Motor neuron (in vitro differentiated cells): Measurements from ENCODE around the gene VSIG2. TPM values are rescaled to one million over a fixed set of nuclear protein-coding genes. Genes with fewer than 3 reads are reported as not detected.
A peak's percentile ranks its signal among the peaks of the same experiment; 100 is the strongest.

Experiments used
- ATAC-seq, 8 experiments: fragments of 200-7000 bp; cut with Tn5 transposase; replicated peaks in 6 of 8; 2 replicates each; pipeline ENCODE4 v1.8.0; 2021; ENCODE audit warnings: mild to moderate bottlenecking in 8 of 8, moderate library complexity in 8 of 8
- H3K27ac ChIP-seq, 2 donors: fragments of 250-450 bp; sonication (Bioruptor Pico); 2 replicates each; pipeline ENCODE4 v1.9.0; 2021; ENCODE audit warnings: antibody characterized with exemption in 2 of 2, mild to moderate bottlenecking in 2 of 2, moderate library complexity in 1 of 2
- H3K4me1 ChIP-seq, 2 donors: fragments of 250-450 bp; sonication (Bioruptor Pico); replicated peaks in 1 of 2; 2 replicates each; pipeline ENCODE4 v1.6.1; 2021; ENCODE audit warnings: antibody characterized with exemption in 2 of 2, mild to moderate bottlenecking in 2 of 2, moderate library complexity in 1 of 2
- H3K4me3 ChIP-seq, 5 donors: fragments of 250-450 bp; sonication (Bioruptor Pico); 2 replicates each; pipeline ENCODE4 v1.9.0; 2021; ENCODE audit warnings: antibody characterized with exemption in 5 of 5, mild to moderate bottlenecking in 5 of 5, moderate library complexity in 4 of 5
- WGBS, 10 experiments: fragments of 450-650 bp; shearing (Covaris generic); methylation state at CpG; one replicate each; pipeline ENCODE4 v1.0.0; 2022; 5-methylcytosine and 5-hydroxymethylcytosine counted together
- in situ Hi-C, 9 experiments: fragments of 400-800 bp; cut with MboI; loops; one replicate each; pipeline ENCODE4 v1.15.0; 2021; ENCODE audit warnings: low sequenced_read_pairs in 9 of 9, low pct_unique_long_range_greater_than_20kb in 2 of 9; ENCODE audit not compliant: unreplicated experiment in 9 of 9
- total RNA-seq, 8 experiments: library from RNA; unstranded; fragments of 300-600 nt; gene quantifications; 2 replicates each; pipeline versions ENCODE4 v1.2.3 to v1.2.4, GENCODE V29; 2022

VSIG2 gene
- total RNA-seq, 8 experiments from 2014 or later: 0.17 to 2.0 (median 0.90) TPM; not detected in 3

- no peak overlapping the region for H3K27ac ChIP-seq
- ATAC-seq: no peak
- H3K4me1 ChIP-seq: peaks cover 5 to 25% of the 10 kb centered on the region in 2 donors
- in situ Hi-C loops: loop anchor here in 7 of 9 experiments (25.0 kb wide), 2 partner anchors 99 to 349 kb away; partner anchors contain the start of genes SIAE (in 6 of the 7), SPA17 (in 6 of the 7) and OR8B4 (in 2 of the 7)
- peak overlapping the region in 2 of 5 donors; percentile 30 to 31 for H3K4me3 ChIP-seq
- WGBS, 10 experiments: 0 to 80% (median 52%) methylated on average over 1 to 3 of the region's 25 CpGs; no CpG with 5 or more reads in 6 of the 10 experiments
Observed at GRCh38 chr11:124761301-124762104, 9.4 kb upstream of the VSIG2 start.

DNA sequence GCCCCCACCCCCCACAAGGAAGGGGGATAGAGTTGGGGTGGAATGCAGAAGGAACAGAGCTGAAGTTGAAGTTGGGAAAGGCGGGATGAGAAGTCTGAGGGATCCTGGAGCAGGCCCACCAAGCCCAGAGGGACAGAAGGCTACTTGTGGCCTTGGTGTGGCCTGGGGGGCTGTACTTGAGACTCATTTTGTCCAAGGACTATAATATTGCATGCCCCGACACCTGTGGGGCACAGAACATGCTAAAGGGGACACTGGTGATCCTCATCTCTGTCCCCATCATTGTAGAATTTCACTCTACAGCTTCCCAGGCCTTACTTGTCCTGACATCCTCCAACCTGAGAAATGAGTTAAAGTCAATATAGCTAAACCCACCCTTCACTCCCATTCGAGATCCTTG is 8.8 kb upstream of the VSIG2 start:
- Histone ChIP-seq H3K4me1 (peaks cover 5 to 25% of the 10 kb centered on the region in 2 donors), H3K27ac (no peak overlapping the region), H3K4me3 (no peak overlapping the region)
- in situ Hi-C loops: loop anchor here in 7 of 9 experiments (25.0 kb wide), 2 partner anchors 99 to 349 kb away; partner anchors contain the start of genes SIAE (in 6 of the 7), SPA17 (in 6 of the 7) and OR8B4 (in 2 of the 7)
- WGBS, 10 experiments: 20 to 100% (median 57%) methylated on average over 1 to 3 of the region's 3 CpGs; no CpG with 5 or more reads in 3 of the 10 experiments
- no peak for ATAC-seq

DNA sequence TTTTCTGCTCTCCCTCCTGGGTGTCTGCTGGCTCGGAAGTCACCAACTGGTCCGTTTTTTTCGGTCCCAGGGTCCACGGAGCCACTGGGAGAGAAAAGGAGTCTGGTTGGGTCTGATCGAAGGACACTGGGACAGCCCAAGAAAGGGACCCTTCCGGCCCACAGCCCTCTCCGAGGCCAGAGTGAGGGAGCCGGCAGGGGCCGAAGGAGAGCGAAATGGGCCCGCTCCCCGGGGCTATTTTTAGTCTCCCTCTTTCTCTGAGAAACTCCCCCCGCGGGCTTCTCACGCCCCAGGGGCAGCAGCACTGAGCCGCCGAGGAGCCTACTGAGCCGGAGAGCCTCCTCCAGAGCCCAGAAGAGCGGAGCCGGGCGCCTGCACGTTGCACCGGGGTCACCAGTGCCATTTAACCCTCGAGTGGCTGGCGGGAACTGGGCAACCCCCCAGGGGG is 8.2 kb upstream of the VSIG2 start:
- 20 to 87% (median 32%) methylated on average over 3 to 16 of the region's 25 CpGs; no CpG with 5 or more reads in 4 of the 10 experiments for WGBS, 10 experiments
- H3K27ac ChIP-seq: no peak overlapping the region
- peaks cover 5 to 25% of the 10 kb centered on the region in 2 donors for H3K4me1 ChIP-seq
- H3K4me3 ChIP-seq: no peak overlapping the region
- ATAC-seq: no peak
- in situ Hi-C loops: loop anchor here in 7 of 9 experiments (25.0 kb wide), 2 partner anchors 98 to 348 kb away; partner anchors contain the start of genes SIAE (in 6 of the 7), SPA17 (in 6 of the 7) and OR8B4 (in 2 of the 7)

GRCh38 chr11:124759266-124760204 is 7.5 kb upstream of the VSIG2 start:
- in situ Hi-C loops: loop anchor here in 7 of 9 experiments (25.0 kb wide), 2 partner anchors 97 to 347 kb away; partner anchors contain the start of genes SIAE (in 6 of the 7), SPA17 (in 6 of the 7) and OR8B4 (in 2 of the 7)
- Histone ChIP-seq H3K27ac (no peak overlapping the region), H3K4me1 (peaks cover 5 to 25% of the 10 kb centered on the region in 2 donors), H3K4me3 (peak overlapping the region in 2 of 5 donors; percentile 26 to 35)
- 0 to 97% (median 51%) methylated on average over 1 to 17 of the region's 52 CpGs; no CpG with 5 or more reads in 5 of the 10 experiments for WGBS, 10 experiments
- peak in 1 of 8 experiments; percentile 1 for ATAC-seq

GRCh38 chr11:124758355-124759265 is 6.6 kb upstream of the VSIG2 start:
- 0 to 58% (median 10%) methylated on average over 2 to 17 of the region's 53 CpGs; no CpG with 5 or more reads in 2 of the 10 experiments for WGBS, 10 experiments
- ATAC-seq: peak; percentile 24 to 90 (median 84)
- H3K27ac ChIP-seq: no peak overlapping the region
- peaks cover 5 to 25% of the 10 kb centered on the region in 2 donors for H3K4me1 ChIP-seq
- in situ Hi-C loops: loop anchor here in 7 of 9 experiments (25.0 kb wide), 2 partner anchors 96 to 346 kb away; partner anchors contain the start of genes SIAE (in 6 of the 7), SPA17 (in 6 of the 7) and OR8B4 (in 2 of the 7)
- peak overlapping the region; percentile 10 to 35 (median 26) for H3K4me3 ChIP-seq

- ATAC-seq: no peak
Observed at GRCh38 chr11:124757320-124757719, 5.3 kb upstream of the VSIG2 start.

DNA sequence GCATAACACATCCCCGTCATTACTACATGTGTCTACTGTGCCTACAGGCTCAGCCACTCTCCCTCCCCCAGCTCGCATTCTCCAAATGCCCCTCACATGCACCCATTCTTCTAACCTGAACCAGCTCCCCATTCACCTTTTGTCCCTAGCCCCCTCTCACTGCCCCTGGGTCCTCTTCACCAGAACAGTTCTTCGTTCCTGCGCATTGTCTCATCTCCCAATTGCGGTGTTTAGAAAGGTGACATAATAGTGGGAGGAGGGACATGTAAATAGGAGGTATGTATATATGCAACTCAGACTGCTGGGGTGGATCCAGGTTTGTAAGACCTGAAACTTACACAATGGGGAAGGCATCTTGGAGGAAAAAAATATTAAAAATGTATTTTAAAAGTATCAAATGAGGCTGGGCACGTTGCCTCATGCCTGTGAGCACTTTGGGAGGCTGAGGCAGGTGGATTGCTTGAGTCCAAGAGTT is 4.7 kb upstream of the VSIG2 start:
- peaks cover 5 to 31% of the 10 kb centered on the region in 2 donors for H3K4me1 ChIP-seq
- no peak overlapping the region for H3K27ac ChIP-seq
- no peak overlapping the region for H3K4me3 ChIP-seq
- in situ Hi-C loops: loop anchor here in 7 of 9 experiments (25.0 kb wide), 2 partner anchors 94 to 344 kb away; partner anchors contain the start of genes SIAE (in 6 of the 7), SPA17 (in 6 of the 7) and OR8B4 (in 2 of the 7)
- peak in 2 of 8 experiments; percentile 1 for ATAC-seq
- 0 to 36% (median 23%) methylated on average over 1 to 4 of the region's 6 CpGs; no CpG with 5 or more reads in 1 of the 10 experiments for WGBS, 10 experiments

More at GRCh38 chr11:124757320-124757719, 5.3 kb upstream of the VSIG2 start:
- peaks cover 5 to 31% of the 10 kb centered on the region in 2 donors for H3K4me1 ChIP-seq
- 0 to 71% (median 55%) methylated on average over 1 to 3 of the region's 3 CpGs; no CpG with 5 or more reads in 4 of the 10 experiments for WGBS, 10 experiments
- H3K4me3 ChIP-seq: no peak overlapping the region
- in situ Hi-C loops: loop anchor here in 7 of 9 experiments (25.0 kb wide), 2 partner anchors 95 to 345 kb away; partner anchors contain the start of genes SIAE (in 6 of the 7), SPA17 (in 6 of the 7) and OR8B4 (in 2 of the 7)
- H3K27ac ChIP-seq: no peak overlapping the region

- H3K27ac ChIP-seq: no peak overlapping the region
- H3K4me1 ChIP-seq: peaks cover 5 to 30% of the 10 kb centered on the region in 2 donors
- no peak overlapping the region for H3K4me3 ChIP-seq
- in situ Hi-C loops: loop anchor here in 7 of 9 experiments (25.0 kb wide), 2 partner anchors 94 to 344 kb away; partner anchors contain the start of genes SIAE (in 6 of the 7), SPA17 (in 6 of the 7) and OR8B4 (in 2 of the 7)
- no peak for ATAC-seq
- 0 to 41% (median 20%) methylated on average over 1 to 7 of the region's 9 CpGs; no CpG with 5 or more reads in 3 of the 10 experiments for WGBS, 10 experiments
Observed at GRCh38 chr11:124756033-124756752, 4.1 kb upstream of the VSIG2 start.

DNA sequence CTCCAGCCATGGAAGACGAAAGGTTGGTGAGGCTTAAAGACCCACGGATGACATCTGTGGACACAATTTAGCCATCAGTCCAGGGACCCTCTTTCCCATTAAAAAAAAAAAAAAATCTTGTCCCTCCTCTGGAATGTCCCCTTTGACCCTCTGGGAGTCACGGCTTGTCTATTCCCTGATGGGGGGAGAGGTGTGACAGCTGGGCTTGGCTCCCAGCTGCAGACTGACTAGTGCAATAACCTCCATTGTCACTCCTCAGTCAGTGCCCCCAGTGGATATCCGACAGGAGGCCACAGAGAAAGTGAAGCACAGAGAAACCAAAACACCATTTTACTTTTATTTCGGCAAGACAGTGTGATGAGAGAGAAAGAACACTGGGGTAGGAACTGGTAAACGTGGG is 2.7 kb upstream of the VSIG2 start:
- ATAC-seq: no peak
- WGBS, 10 experiments: 17 to 83% (median 39%) methylated on average over 1 to 5 of the region's 6 CpGs; no CpG with 5 or more reads in 3 of the 10 experiments
- no peak overlapping the region for H3K27ac ChIP-seq
- no peak overlapping the region for H3K4me3 ChIP-seq
- H3K4me1 ChIP-seq: peaks cover 5 to 25% of the 10 kb centered on the region in 2 donors
- in situ Hi-C loops: loop anchor here in 7 of 9 experiments (25.0 kb wide), 2 partner anchors 92 to 342 kb away; partner anchors contain the start of genes SIAE (in 6 of the 7), SPA17 (in 6 of the 7) and OR8B4 (in 2 of the 7)

DNA sequence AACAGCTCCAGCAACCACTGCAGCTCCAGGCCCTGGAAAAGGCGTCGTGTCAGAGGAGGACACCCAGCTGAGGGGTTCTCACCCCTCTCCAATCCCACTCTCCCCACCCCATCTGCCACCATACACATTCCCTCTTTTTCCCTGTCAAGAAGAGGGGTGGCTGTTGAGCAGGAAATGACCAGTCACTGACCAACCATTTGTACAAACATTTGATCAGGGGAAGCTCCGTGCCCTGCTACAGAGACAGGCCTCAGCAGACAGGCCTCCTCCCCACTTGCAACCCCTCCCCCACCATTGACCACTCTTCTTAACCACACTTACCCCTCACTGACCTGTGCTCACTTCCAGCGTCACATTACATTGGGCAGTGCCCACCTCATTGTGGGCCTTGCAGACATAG is 2.3 kb upstream of the VSIG2 start:
- H3K4me3 ChIP-seq: no peak overlapping the region
- H3K4me1 ChIP-seq: peaks cover 5 to 21% of the 10 kb centered on the region in 2 donors
- in situ Hi-C loops: loop anchor here in 7 of 9 experiments (25.0 kb wide), 2 partner anchors 92 to 342 kb away; partner anchors contain the start of genes SIAE (in 6 of the 7), SPA17 (in 6 of the 7) and OR8B4 (in 2 of the 7)
- 70% methylated on average over 2 of the region's 4 CpGs; no CpG with 5 or more reads in 9 of the 10 experiments for WGBS, 10 experiments
- no peak overlapping the region for H3K27ac ChIP-seq
- no peak for ATAC-seq
